NCI-H774 (cell line): Measurements from ENCODE around the gene IGSF21.

Experiments used
- DNase-seq: peaks from one replicate; lab custom pipeline; 2025; lab: John Stamatoyannopoulos, UW

Gene IGSF21

DNA sequence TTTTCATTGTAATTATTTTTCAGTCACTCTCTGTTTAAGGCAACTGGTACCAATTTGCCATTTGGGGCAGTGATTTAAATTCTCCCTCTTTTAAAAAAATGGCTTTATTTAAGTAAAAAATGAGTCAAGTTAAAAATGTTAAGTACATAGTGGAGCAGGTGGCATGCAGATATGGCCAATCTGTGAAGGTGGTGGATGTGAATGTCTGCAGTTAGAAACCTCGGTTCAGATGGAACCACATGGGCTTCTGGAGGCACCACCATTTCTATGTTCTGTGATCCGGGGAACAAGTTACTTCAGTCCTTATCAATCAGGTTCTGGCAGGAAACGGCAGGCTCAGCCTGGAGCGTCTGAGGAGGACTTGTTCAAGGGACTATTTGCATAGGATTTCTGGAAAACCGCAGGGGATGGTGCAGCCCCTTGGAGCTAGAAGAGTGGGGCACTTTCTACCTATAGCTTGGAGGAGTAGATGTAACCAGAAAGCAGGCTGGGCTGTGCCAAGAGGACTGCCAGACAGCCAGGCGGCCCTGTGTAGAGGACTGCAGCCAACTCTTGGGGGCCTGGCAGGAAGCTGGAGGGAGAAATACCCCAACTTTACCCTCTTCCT, 12.3 kb downstream of the IGSF21 start:
- DNase-seq: no peak

DNA sequence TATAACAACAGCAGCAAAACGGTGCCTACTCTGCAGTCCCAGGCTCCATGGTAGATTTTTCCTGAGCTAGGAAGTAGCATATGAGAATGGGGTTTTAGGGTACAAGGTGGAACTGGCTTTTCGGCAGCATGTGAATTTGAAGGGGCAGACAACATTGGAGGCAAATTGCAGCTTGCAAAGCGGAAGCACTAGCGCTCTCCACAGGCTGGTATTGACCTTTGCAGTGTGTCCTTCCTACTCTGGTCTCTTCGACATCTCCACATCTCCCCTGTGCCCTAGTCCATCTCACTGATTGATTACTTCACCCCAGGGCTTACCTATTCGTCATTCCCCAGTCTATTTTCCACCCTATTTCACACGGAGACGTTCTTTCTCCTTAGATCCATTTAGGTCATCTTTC, 13.0 kb downstream of the IGSF21 start:
- DNase-seq: no peak

DNA sequence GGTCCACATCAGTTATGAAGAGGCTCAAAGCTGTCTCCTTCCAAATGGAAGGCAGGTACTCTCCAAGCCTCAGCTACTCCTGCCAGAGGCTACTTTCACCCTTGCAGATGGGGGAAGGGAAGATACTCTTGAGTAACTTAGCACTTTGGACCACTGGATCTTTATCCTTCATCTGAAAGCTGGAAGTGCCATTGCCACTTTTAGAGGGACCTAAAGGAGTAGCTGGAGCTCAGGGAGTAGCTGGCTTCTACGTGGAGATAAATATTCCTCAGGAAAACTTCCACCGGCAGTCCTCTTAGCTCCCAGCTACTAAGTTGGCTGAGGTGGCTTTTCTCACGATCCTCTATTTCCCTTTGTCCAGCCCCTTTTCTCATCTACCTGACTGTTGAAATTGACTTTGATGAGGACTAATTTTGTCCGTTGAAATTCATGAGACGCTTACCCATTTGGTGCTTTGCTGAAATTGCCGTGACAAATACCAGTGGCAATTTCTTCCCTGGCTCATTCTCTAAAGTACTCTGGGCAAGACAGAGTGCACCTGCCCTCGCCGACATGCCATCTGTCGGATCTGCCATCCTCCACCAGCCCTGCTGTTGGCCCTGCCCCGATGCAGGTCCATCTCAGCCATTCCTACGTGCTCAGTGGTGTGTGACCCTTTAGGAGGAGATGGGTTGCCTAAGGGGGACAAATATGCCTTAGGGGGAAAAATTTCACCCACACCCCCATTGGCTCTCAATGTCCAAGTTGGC, 13.6 kb downstream of the IGSF21 start:
- no peak for DNase-seq

DNA sequence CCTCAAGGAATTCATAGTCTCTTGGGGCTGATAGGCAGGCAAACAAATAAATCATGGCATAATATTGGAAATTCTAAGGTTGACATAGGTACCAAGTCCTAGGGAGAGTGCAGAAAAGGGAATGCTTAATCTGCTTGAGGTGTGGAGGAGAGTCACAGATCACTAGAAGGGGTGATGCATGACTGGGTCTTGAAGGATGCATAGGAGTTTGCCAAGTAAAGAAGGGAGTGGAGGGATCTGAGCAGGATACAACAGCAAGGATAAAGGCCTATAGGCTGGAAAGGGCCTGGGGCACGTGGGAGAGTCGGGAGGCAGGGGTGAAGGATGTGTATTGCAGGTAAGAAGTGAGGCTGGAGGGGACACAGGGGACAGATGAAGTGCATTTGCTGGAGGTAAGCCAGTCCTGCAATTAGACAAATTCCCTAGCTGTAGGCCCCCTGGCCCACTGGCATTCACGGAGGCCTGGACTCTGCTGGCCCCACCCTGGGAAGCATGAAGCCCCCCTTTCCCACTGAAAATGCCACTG, 15.9 kb downstream of the IGSF21 start:
- DNase-seq: no peak

DNA sequence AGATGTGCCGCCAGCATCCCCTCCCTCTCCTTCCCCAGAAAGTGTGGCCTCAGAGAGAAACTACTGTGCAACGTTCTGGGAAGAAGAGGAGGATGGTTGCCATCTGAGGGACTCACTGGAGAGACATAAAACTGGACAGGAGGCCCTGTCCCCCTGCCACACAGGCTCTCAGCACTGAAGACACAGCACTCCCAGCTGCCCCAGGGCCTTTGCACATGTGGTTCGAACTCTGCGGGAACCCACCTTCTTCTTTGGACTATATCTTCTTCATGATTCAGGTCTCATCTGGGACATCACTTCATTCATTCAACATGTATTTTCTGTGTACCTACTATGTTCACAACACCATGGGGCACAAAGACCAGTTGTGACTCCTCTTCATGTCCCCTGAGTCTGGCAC, 17.4 kb downstream of the IGSF21 start:
- no peak for DNase-seq

DNA sequence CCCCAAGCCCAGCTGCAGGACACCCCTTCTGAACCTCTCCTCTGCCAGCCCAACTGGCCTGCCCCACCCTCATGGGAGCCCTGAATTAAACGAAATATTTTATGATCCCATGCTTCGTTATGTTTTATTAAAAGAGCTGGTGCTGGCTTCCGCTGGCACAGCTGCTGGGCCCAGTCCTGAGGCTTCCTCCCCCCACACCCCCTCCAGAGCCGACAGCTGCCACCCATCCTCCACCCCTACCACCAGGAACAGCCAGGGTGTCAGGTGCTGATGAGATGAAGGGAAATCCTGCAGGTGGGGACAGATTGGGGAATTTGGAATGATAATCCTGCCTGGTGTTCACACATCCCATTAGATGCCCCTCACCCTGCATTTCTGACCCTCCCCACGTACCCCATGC, 19.0 kb downstream of the IGSF21 start:
- DNase-seq: no peak

DNA sequence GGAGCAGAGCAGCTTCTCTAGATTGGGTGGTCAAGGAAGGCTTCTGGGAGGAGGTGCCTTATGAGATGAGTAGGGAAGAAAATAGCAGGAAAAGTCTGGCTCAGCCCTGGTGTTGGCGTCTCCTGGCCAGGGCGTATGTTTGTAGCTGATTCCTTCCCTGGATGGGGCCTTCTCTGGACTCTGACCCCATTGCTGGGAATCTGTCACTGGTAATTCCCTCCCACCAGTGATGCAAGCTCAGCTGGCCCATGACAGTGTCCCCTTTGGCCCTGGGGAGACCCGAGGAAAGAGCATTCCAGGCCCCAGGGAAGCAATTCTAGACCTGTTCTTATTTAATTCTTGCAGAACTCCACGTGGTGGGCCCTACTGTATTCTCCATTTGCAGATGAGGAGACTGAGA, 20.7 kb downstream of the IGSF21 start:
- no peak for DNase-seq

DNA sequence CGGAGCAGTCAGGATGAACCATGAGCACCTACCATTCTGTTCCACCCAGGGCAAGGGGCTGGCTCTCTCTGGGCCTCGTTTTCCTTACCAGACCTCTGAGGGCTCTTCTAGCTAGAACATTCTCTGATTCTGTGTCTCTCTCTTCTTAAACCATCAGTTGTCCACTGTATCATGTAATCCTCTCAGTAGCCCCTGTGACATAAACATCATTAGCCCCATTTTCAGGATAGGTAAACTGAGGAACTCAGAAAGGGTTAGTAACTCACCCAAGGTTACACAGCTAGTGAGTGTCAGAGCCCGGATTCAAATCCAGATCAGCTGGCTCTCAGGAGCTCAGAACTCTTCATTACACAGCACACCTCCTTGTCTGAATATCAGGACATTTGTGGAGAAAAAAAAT, 22.8 kb downstream of the IGSF21 start:
- no peak for DNase-seq

DNA sequence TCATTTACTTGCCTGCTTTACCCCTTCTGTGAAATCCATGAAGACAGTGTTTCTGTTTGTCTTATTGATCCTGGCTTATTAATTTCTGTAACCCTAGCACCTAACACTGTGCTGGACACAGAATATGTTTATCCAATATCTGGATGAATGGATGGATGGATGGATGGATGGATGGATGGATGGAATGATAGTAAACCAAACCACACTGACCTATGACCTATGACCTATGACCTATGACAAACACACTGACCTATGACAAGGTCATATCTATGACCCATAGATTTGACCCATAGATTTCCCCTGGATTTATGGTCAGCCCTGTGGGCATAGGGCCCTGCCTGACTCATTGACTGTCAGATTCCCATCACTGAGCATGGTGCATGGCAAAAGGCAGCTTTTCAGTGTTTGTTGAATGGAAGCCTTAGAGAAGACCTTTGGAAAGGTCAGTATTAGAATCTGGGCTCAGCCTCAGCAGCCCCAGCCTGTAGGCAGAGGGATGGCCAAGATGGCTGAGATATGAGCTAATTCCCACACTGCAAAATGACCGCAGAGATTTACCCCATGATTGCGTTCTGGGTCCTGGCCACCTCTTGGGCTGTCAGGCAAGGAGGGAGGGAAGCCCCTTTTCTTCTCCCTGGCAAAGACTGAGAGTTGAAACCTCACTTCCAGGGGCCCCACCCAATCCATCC, 24.6 kb downstream of the IGSF21 start:
- no peak for DNase-seq

DNA sequence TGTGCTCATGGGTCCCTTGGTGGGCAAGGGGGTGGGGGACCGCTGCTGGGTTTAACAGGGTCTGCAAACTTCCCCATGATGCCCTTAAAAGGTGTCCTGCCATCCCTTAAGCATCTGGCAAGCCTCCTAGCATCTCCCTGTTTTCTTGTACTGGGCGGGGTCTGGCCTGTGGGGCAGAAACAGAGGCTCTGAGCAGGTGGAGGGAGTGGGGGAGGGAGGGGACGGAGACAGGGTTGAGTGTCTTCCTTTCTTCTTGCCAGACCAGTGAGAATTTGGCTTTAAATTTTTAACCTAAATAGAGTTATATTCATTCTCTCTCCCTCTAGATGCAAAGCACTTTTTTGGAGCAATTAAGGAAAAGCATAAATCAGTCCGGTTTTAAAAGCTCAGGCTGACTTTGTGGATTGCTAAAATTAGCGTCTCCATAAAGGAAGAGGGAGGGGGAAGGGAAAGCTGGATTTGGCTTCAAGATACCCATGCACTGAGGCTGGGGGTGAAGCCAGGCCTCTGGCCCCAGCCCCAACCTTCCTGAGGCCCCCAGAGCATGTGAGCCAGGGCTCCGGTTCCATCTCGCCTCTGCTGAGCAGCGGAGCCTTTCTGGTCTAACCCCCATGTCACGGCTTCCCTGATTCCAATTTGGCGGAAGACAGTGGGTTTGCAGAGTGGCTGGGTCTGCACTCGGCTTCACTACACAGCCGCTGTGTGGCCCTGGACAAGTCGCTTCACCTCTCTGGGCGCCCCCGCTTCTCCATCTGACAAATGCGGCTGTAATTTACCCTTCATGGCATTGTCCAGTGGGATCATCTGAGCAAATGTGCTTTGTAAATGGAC, 25.3 kb downstream of the IGSF21 start:
- DNase-seq: no peak

DNA sequence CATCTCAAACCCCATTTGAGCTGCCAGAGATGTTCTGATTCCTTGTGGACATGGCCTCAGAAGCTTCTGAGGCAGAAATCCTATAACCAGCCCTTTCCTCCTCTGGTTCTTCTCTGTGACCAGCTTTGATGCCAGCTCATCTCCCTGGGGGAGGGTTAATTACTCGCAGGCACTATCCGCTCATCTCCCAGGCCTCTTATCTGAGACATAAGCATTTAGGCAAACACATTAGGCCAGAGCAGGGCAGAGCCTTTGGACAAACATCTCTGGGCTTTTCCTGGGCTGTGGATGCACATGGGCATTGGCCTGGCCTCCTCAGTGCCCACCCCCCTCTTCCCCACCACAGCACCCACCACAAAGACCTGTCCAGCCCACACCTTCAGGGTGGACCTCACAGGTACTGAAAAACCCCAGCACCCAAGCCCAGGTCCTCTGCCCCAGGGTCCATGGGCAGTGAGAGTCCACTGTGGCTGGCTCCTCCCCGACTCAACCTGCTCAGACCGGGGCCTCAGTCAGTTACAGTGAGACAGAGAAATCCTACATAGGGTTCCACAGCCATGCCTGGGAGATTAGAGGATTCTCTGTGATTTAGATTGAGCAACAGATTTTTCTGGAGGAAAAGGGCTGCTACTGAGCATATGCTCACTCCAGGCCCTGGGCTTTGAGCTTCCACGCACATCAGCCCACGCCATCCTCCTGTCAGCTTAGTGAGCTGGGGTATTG, 26.9 kb downstream of the IGSF21 start:
- no peak for DNase-seq

DNA sequence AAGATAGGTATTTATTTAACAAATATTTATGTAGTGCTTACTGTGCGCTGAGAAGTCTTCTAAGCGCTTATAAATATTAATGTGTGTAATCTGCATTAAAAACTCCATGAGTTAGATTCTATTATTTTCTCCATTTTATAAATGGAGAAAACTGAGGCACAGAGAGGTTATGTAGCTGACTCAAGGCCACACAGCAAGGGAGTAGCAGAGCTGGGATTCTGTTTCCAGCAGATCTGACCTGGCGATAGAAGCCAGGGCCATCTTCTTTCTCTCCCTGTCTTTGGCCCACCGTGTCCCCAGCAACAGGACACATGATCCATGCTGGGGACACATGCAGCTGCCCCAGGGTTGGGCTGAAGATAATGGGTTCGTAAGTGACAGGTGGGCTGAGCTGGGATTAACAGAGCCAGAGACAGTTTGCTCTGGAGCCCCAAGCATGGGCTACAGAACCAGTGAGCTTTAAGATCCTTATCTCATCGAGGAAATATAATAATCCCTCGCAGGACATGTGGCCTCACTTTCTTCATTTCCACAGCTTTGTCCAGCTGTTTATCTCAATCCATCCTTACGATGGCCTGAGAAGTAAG, 30.3 kb downstream of the IGSF21 start:
- DNase-seq: no peak

DNA sequence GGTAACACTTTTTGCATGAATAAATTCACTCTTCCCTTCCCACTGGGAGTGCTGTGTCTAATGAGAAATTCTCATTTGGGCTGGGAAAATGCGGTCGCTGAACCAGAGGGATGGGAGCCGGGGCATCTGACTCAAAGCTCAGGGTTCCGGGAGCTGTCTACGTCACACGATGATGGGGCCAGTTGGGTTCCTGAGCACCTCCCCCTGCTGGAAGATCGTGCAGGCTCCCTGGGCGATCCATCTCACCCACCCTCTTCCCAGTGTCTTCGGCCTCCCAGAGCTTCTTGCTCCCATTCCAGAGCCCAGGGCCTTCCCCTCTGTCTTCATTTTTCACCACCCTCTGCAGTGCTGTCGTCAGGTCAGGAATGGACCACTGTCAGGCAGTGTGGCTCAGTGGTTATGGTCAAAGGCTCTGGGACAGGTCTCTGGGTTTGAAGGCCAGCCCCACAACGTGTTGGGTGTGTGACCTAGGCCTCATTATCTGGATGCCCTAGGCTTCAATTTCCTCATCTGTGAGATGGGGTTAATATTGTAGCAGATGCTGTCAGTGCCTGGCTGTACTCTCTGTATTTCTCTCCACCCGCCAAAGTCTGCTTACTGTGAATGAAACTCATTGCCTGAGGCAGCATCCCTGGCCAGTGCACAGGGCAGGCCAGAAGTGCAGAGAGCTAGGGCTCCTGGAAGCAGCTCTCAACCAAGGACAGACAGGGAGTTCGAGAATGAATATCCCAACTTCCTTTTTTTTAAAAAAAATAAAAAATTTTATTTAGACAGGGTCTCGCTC, 31.8 kb downstream of the IGSF21 start:
- DNase-seq: no peak

DNA sequence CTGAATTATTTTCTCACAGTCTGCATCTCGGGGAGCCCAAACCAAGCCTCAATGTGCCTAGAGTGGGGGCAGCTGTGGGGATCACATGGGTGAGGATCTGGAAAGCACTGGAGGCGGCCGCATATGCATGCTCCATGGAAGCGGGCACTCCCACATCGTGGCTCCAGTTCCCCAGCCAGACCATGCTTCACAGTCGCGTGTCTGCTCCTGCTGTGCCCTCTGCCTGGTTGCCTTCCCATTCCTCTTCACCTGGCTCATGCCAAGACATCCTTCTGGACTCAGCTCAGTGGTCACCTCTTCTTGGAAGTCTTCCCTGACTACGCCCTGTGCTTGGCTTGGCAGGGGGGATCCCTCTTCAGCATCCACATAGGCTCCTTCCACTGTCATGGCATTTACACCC, 32.8 kb downstream of the IGSF21 start:
- DNase-seq: no peak

DNA sequence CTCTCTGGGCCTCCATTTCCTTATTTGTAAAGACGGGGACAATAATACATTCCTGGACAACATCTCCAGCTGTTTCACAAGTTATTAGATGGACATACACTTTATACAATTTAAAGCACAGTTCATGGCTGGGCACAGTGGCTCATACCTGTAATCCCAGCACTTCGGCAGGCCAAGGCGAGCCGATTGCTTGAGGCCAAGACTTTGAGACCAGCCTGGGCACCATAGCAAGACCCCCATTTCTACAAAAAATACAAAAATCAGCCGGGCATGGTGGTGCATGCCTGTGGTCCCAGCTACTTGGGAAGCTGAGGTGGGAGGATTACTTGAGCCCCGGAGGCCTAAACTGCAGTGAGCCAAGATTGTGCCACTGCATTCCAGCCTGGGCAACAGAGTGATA, 34.1 kb downstream of the IGSF21 start:
- DNase-seq: no peak

DNA sequence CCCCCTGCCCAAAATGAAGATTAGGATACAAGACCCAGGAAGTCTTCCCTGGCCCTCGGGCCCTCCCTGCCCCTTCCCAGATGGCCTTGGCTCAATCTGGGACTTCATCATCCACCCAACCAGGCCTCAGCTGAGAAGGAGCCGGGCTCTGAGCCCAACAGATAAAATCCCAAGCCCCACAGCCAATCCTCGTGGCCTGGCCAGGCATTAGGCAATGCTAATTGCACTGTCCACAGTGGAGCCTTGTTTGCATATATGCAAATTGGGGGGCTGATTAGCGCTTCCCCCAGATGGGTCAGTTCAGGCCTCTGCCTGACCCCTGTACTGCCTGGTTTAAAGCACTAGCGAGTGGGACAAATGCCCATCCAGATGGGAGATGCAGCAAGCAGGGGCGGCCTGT, 34.9 kb downstream of the IGSF21 start:
- DNase-seq: no peak

DNA sequence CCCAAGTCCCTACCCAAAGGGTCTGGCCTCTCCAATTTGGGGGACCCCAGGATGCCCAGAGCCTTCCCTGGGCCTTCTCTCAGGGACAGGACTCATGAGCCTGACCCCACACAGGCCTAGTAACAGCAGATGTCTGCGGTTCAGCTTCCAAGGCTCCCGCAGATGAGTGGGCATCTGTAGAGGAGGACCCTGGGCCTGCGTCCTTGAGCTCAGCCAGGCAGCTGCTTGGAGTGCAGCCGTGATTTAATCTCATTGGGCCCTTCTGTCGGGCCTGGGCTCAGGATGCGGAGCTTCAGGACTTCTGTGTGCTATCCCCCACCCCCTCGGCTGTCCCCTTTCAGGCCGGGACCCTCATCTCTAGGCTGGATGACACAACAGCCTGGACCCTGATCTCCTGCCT, 35.4 kb downstream of the IGSF21 start:
- no peak for DNase-seq

DNA sequence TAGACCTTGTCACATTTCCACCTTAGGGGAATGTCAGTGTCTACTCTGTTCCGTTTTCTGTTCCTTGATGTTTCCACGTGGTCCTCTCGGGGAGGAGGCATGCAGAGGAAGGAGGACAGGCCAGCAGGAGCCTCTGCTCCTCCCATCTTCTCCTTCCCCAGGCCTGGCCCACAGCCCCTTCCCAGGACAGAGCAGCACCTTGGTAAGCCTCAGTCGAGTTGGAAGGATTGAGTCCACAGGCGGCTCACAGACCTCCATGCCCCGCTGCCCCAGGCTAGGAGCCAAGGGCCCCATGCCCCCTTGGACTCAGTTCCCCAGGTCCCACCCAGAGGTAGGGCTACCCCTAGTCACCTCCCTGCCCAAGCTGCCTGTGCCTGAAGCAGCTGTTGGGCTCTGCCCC, 36.5 kb downstream of the IGSF21 start:
- DNase-seq: no peak

DNA sequence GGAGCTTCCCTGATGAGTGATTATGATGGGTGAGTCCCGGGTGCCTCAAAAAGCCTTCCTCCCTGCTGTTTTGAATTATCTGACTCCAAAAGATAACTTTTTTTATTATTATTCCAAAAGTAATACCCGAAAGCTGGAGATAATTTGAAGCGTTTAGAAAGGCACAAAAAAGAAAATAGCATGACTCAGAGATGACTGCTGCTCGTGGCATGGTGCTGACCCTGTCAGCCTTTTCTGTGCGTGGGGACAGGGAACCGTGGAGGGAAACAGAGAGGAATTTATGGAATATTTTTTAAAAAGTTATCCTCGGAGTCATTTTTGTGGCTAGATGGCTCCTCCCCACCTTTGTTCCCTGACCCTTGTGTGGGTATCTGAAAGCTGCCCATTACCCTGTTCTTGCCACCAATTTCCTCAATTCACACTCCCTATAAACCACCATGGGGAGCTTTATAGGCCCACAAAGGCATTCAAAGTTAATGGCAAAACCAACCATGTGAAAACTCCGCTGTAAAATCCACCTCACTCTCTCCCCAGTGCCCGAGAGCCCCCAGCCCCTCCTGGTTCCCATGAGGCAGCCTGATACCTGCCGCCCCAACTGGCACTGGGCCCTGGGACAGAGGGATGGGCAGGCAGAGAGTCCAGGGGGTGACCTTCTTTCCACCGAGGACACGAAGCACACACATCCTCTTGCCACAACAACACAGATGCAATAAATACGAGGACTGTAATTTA, 37.5 kb downstream of the IGSF21 start:
- no peak for DNase-seq
